Globus pallidus (tissue), 1 donor: ENCODE measurements around the gene METAP1.
"Not testable (repeated sequence)": the region's sequence is repeated elsewhere in the genome, so short reads cannot be mapped to it uniquely, and the experiment has no call there.

ENCODE experiments used
- DNase-seq: peaks from one replicate; pipeline ENCODE4 v3.0.0-alpha.2; 2015; ENCODE audit warnings: low spot score

METAP1 gene

DNA sequence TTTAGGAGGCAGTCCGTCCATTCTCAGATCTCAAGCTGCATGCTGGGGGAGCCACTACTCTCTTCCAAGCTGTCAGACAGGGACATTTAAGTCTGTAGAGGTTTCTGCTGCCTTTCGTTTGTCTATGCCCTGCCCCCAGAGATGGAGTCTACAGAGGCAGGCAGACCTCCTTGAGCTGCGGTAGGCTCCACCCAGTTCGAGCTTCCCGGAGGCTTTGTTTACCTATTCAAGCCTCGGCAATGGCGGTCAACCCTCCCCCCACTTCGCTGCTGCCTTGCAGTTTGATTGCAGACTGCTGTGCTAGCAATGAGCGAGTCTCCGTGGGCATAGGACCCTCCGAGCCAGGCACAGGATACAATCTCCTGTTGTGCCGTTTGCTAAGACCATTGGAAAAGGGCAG lies 103.8 kb downstream of the METAP1 start:
- no peak for DNase-seq

DNA sequence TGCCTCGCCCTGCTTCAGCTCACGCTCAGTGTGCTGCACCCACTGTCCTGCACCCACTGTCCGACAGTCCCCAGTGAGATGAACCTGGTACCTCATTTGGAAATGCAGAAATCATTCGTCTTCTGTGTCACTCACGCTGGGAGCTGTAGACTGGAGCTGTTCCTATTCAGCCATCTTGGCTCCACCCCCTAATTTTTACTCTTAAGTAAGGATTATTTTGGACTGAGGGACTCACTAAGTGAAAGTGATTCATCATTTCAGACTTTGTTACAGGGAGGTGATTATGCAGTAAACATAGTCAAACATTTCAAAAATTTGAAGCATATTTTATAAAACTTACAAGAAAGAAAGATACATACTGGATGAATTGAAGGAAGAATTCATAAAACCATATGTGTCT lies 104.3 kb downstream of the METAP1 start:
- DNase-seq, result not testable (repeated sequence)

DNA sequence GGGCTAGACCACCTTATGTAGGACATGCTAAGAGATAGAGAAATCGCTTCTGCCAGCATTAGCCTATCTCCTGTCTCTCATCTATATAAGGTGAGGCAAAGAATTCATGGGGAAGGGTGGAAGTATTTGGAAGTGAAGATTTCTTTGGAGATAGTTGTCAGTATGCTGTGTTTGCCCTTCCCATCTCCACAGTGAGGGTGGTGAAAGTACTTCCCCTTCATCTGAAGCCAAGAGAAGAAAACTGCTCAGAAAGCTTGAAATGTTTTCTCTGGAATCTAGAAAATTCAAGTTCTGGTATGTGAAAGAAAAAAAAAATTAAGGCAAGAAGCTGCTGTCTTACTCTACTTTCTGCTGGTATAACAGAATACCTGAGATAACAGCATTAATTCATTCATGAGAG lies 105.4 kb downstream of the METAP1 start:
- DNase-seq, result no peak

DNA sequence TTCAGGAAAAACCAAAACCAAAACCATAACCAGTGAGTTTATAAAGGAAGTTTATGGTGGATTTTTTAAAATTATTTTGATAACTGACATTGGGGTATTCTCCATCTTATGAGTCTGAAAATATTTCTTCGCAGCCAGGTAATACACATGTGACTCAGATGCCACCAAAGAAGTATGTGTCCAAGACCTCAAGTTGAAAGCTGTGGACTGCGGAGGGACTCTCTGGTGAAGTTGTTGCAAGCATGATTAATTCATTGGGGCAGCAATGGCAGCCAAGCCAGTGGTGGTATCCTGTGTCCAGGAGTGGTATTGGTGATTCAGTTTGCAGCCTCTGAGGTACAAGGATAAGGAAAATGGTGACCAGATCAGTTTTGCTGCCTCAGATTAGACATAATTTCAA lies 107.1 kb downstream of the METAP1 start:
- DNase-seq, result no peak

DNA sequence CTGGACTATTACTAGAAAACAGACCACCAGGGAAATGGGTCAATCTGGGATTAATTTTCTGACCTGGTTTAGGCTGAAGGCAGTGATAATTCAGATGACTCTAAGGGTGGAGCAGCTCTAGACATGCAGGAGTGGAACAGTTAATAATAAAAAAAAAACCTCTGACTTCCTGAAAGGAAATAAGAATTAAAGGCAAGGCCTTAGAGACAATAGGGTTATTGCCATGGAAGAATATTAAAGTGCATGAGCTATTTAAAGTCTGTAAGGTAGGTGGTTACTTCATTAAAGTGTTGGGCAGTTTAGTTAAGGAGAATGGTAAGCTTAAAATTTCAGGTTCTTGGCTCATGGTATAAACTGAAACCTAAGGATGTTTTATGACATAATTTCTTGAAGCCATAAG lies 107.6 kb downstream of the METAP1 start:
- DNase-seq, result no peak

DNA sequence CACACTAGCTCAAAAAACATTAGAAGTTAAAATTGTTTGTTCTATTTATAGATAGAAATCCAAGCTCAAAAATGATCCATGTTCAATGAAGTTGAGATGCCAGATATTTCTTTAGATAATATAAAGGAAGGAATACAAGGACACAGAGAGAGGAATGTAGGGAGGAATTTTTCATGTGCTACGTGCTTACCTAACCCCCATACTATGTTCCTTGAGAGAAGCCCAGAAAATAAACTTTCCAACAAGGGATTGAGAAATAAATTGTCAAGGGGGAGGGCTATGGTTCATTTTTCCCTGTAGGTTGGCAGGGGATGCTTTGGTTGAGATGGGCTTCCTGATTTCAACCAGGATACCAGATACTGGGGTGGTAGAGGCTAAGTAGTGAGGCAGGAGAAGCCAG lies 108.6 kb downstream of the METAP1 start:
- DNase-seq, result no peak

DNA sequence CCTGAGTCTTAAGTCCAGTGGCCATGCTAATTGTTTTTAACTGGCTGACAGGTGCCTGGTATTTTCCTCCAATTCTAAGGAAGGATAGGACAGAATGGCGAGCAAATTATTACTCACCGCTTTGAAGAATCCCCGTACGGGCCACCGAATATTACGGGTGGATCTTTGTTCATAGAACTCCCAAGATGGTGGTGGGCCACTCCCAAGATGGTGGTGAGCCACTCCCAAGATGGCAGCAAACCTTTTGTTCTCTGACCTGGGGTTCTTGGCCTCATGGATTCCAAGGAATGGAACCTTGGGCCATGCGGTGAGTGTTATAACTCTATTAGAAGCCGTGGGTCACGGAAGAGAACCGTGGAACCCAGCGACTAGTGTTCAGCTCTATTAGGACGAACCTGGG lies 113.8 kb downstream of the METAP1 start:
- not testable (repeated sequence) for DNase-seq
